ENCODE data around the gene ECI2. TPM values are rescaled to one million over a fixed set of nuclear protein-coding genes. Genes with fewer than 3 reads are reported as not detected.

Gene ECI2
- total and polyA plus RNA-seq, 3 donors from 2014 or later, result 52.3 to 57.2 (median 53.3) TPM

DNA sequence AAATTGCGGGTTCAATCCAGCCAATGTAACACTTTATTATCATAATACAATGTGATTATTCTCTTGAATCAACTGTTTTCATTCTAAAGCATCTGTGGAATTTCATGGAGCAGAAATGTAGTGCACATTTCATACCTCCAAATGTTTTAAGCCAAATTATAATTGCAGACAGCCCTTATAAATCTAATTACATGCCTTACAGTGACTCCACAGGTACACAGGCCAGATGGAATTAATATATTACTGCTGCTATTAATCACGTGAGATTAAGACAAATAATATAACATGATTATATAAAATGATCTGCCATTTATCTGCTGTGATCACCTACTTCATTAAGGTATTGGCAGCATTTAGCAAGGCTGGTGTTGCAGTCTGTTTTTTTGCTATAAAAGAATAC lies 9.7 kb upstream of the ECI2 start:
- no peak for DNase-seq
- Histone ChIP-seq H3K4me3 (no peak overlapping the region), H3K36me3 (ENCODE audit: low read depth, missing control alignments) (no peaks in the 10 kb centered on the region), H3K9me3 (no peaks in the 10 kb centered on the region), H3K4me1 (no peaks in the 10 kb centered on the region), H3K27ac (no peak overlapping the region), H3K27me3 (no peaks in the 10 kb centered on the region)
- WGBS, 2 donors, result 69 to 75% methylated on average over 2 of the region's 2 CpGs
- intact Hi-C loops (cut with DNase I; ENCODE audit: low total_unique reads), result no loop called here
- TF ChIP-seq POLR2A (IDR thresholded peaks at IDR 0.05) (no peak), CTCF (IDR thresholded peaks at IDR 0.05) (no peak)

DNA sequence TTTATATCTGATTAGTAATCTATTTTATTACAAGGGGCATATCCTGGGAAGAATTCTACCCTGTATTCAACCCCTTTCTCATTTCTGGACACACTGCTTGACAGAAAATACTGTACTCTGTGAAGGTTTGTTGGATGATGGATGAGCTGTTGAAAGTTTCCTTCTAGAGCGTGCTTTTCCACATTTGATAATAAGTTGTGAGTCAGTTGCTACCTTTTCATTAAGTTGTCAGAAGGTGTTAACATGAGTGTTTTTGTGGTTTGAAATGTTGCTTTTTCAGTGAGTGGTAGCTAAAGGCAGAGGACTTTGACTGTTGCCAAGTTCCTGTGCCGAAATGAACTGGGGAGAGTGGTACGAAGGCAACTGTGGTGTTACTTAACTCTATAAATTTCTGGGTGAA lies 3.9 kb upstream of the ECI2 start:
- TF ChIP-seq CTCF (IDR thresholded peaks at IDR 0.05) (no peak), POLR2A (IDR thresholded peaks at IDR 0.05) (no peak)
- peaks cover 6% of the 10 kb centered on the region for H3K4me1 ChIP-seq
- DNase-seq, result no peak
- no peaks in the 10 kb centered on the region for H3K9me3 ChIP-seq
- H3K27me3 ChIP-seq, result no peaks in the 10 kb centered on the region
- H3K27ac ChIP-seq, result no peak overlapping the region
- intact Hi-C loops (cut with DNase I; ENCODE audit: low total_unique reads), result no loop called here
- no peak overlapping the region for H3K4me3 ChIP-seq
- 66 to 81% methylated on average over 3 of the region's 3 CpGs for WGBS, 2 donors
- H3K36me3 ChIP-seq (ENCODE audit: low read depth, missing control alignments), result no peaks in the 10 kb centered on the region

DNA sequence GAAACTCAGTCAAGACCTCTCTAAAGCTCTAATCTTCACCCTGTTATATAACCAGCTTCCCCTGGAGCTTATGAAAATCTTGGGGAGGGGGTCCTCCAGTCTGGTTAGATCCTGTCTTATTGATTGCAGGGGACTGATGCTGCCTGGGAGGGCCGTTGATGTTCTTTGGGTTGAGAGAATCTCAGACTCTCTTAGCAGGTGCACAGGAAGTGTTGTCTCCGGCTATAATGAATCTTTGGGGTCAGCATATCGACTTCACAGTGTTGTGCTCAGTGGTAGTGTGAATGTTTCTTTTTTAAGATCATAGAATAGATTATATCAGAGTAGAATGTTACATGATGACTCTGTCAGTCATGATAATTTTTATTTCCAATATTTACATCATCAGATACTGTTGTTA lies 2.8 kb upstream of the ECI2 start:
- Histone ChIP-seq H3K4me3 (no peak overlapping the region), H3K36me3 (ENCODE audit: low read depth, missing control alignments) (no peaks in the 10 kb centered on the region), H3K9me3 (no peaks in the 10 kb centered on the region), H3K4me1 (peaks cover 12% of the 10 kb centered on the region), H3K27me3 (no peaks in the 10 kb centered on the region), H3K27ac (no peak overlapping the region)
- intact Hi-C loops (cut with DNase I; ENCODE audit: low total_unique reads), result no loop called here
- TF ChIP-seq CTCF (IDR thresholded peaks at IDR 0.05), result no peak
- no peak for TF ChIP-seq POLR2A (IDR thresholded peaks at IDR 0.05)
- DNase-seq, result no peak
- 75% methylated on average over 3 of the region's 3 CpGs for WGBS, 2 donors

- Histone ChIP-seq H3K4me3 (peak overlapping the region; percentile 85 to 89), H3K9me3 (no peaks in the 10 kb centered on the region), H3K27me3 (no peaks in the 10 kb centered on the region), H3K36me3 (ENCODE audit: low read depth, missing control alignments) (no peaks in the 10 kb centered on the region), H3K27ac (peak overlapping the region; percentile 75 to 79), H3K4me1 (peaks cover 12% of the 10 kb centered on the region)
- 5 to 7% methylated on average over 1 of the region's 1 CpG for WGBS, 2 donors
- intact Hi-C loops (cut with DNase I; ENCODE audit: low total_unique reads), result no loop called here
- DNase-seq, result no peak
- no peak for TF ChIP-seq POLR2A (IDR thresholded peaks at IDR 0.05)
- TF ChIP-seq CTCF (IDR thresholded peaks at IDR 0.05), result no peak
Observed at GRCh38 chr6:4136354-4136831, 1.0 kb upstream of the ECI2 start.

GRCh38 chr6:4135665-4136353 lies 434 bp upstream of the ECI2 start:
- peak overlapping the region; percentile 79 to 84 for H3K27ac ChIP-seq
- no peaks in the 10 kb centered on the region for H3K9me3 ChIP-seq
- intact Hi-C loops (cut with DNase I; ENCODE audit: low total_unique reads), result no loop called here
- H3K27me3 ChIP-seq, result no peaks in the 10 kb centered on the region
- H3K36me3 ChIP-seq (ENCODE audit: low read depth, missing control alignments), result no peaks in the 10 kb centered on the region
- peak; percentile 97 for DNase-seq
- TF ChIP-seq POLR2A (IDR thresholded peaks at IDR 0.05) (no peak), CTCF (IDR thresholded peaks at IDR 0.05) (no peak)
- 0% methylated on average over 6 to 50 of the region's 64 CpGs for WGBS, 2 donors
- peak overlapping the region; percentile 85 to 89 for H3K4me3 ChIP-seq
- H3K4me1 ChIP-seq, result peaks cover 12% of the 10 kb centered on the region
